ENCODE results near the gene CDKAL1. TPM values are rescaled to one million over a fixed set of nuclear protein-coding genes. Genes with fewer than 3 reads are reported as not detected.

Gene CDKAL1
- total RNA-seq, 1 donor from 2014 or later, result 9.6 TPM

GRCh38 chr6:21202521-21202920 is 668.3 kb downstream of the CDKAL1 start:
- Mint-ChIP-seq H3K4me3 (ENCODE audit: unreplicated experiment) (no peak overlapping the region), H3K4me1 (ENCODE audit: low read depth) (no peaks in the 10 kb centered on the region), H3K27me3 (ENCODE audit: low read depth) (no peaks in the 10 kb centered on the region), H3K27ac (ENCODE audit: unreplicated experiment) (no peak overlapping the region), H3K36me3 (ENCODE audit: low read depth) (peaks cover 2% of the 10 kb centered on the region), H3K9me3 (ENCODE audit: low read depth) (no peaks in the 10 kb centered on the region)
- no peak for DNase-seq (ENCODE audit: low spot score)
- no peak for TF ChIP-seq CTCF (IDR thresholded peaks at IDR 0.05)

- peaks cover 2% of the 10 kb centered on the region for H3K36me3 Mint-ChIP-seq (ENCODE audit: low read depth)
- no peak overlapping the region for H3K4me3 Mint-ChIP-seq (ENCODE audit: unreplicated experiment)
- no peaks in the 10 kb centered on the region for H3K9me3 Mint-ChIP-seq (ENCODE audit: low read depth)
- no peak for TF ChIP-seq CTCF (IDR thresholded peaks at IDR 0.05)
- H3K27ac Mint-ChIP-seq (ENCODE audit: unreplicated experiment), result no peak overlapping the region
- H3K4me1 Mint-ChIP-seq (ENCODE audit: low read depth), result no peaks in the 10 kb centered on the region
- no peak for DNase-seq (ENCODE audit: low spot score)
- H3K27me3 Mint-ChIP-seq (ENCODE audit: low read depth), result no peaks in the 10 kb centered on the region
These were observed 670.7 kb downstream of the CDKAL1 start for GRCh38 chr6:21204951-21205350.

GRCh38 chr6:21208081-21208795 is 674.0 kb downstream of the CDKAL1 start:
- no peak overlapping the region for H3K27ac Mint-ChIP-seq (ENCODE audit: unreplicated experiment)
- TF ChIP-seq CTCF (IDR thresholded peaks at IDR 0.05), result no peak
- no peaks in the 10 kb centered on the region for H3K4me1 Mint-ChIP-seq (ENCODE audit: low read depth)
- no peak for DNase-seq (ENCODE audit: low spot score)
- no peaks in the 10 kb centered on the region for H3K27me3 Mint-ChIP-seq (ENCODE audit: low read depth)
- H3K9me3 Mint-ChIP-seq (ENCODE audit: low read depth), result peaks cover 7% of the 10 kb centered on the region
- H3K36me3 Mint-ChIP-seq (ENCODE audit: low read depth), result peaks cover 2% of the 10 kb centered on the region
- no peak overlapping the region for H3K4me3 Mint-ChIP-seq (ENCODE audit: unreplicated experiment)

GRCh38 chr6:21208796-21209186 is 674.5 kb downstream of the CDKAL1 start:
- H3K4me3 Mint-ChIP-seq (ENCODE audit: unreplicated experiment), result no peak overlapping the region
- no peak for DNase-seq (ENCODE audit: low spot score)
- H3K36me3 Mint-ChIP-seq (ENCODE audit: low read depth), result peaks cover 2% of the 10 kb centered on the region
- no peaks in the 10 kb centered on the region for H3K27me3 Mint-ChIP-seq (ENCODE audit: low read depth)
- no peak overlapping the region for H3K27ac Mint-ChIP-seq (ENCODE audit: unreplicated experiment)
- peaks cover 7% of the 10 kb centered on the region for H3K9me3 Mint-ChIP-seq (ENCODE audit: low read depth)
- TF ChIP-seq CTCF (IDR thresholded peaks at IDR 0.05), result no peak
- no peaks in the 10 kb centered on the region for H3K4me1 Mint-ChIP-seq (ENCODE audit: low read depth)

GRCh38 chr6:21213492-21213891 is 679.2 kb downstream of the CDKAL1 start:
- no peak for TF ChIP-seq CTCF (IDR thresholded peaks at IDR 0.05)
- no peaks in the 10 kb centered on the region for H3K27me3 Mint-ChIP-seq (ENCODE audit: low read depth)
- H3K36me3 Mint-ChIP-seq (ENCODE audit: low read depth), result peaks cover 3% of the 10 kb centered on the region
- H3K27ac Mint-ChIP-seq (ENCODE audit: unreplicated experiment), result no peak overlapping the region
- H3K4me1 Mint-ChIP-seq (ENCODE audit: low read depth), result no peaks in the 10 kb centered on the region
- no peak for DNase-seq (ENCODE audit: low spot score)
- H3K9me3 Mint-ChIP-seq (ENCODE audit: low read depth), result peaks cover 13% of the 10 kb centered on the region
- no peak overlapping the region for H3K4me3 Mint-ChIP-seq (ENCODE audit: unreplicated experiment)
